ENCODE results near the gene PTPN3. TPM values are rescaled to one million over a fixed set of nuclear protein-coding genes. Genes with fewer than 3 reads are reported as not detected.

Gene PTPN3
- total and polyA plus RNA-seq, 2 donors (not counting 1 experiment from before 2014, with no cell fraction given), result not detected

GRCh38 chr9:109403766-109404320, 94.3 kb downstream of the PTPN3 start:
- no peak overlapping the region for H2AFZ ChIP-seq (ENCODE audit: insufficient read depth, low read depth, low read length, poor library complexity, severe bottlenecking)
- WGBS (ENCODE audit: insufficient coverage), result 88% methylated on average over 4 of the region's 5 CpGs
- H3K79me2 ChIP-seq (ENCODE audit: control insufficient read depth, insufficient read depth, low read length), result no peaks in the 10 kb centered on the region
- DNase-seq (no peak), ATAC-seq (ENCODE audit: low read depth) (no peak)
- Mint-ChIP-seq H3K27ac (no peak overlapping the region), H3K4me1 (peaks cover 25% of the 10 kb centered on the region), H3K4me3 (no peak overlapping the region), H3K9me3 (ENCODE audit: insufficient read depth) (no peaks in the 10 kb centered on the region), H3K27me3 (peaks cover 5% of the 10 kb centered on the region)
- intact Hi-C loops (cut with micrococcal nuclease), result loop anchor here (5.0 kb wide), 2 partner anchors 63 to 92 kb away; no protein-coding TSS in a partner anchor
- H3K4me1 ChIP-seq (ENCODE audit: control insufficient read depth in 2 of 2, insufficient read depth in 2 of 2, low read length in 2 of 2), result peaks cover 0 to 20% of the 10 kb centered on the region in 2 donors
- no peak overlapping the region for H3K9ac ChIP-seq (ENCODE audit: low read length)
- H3K27ac ChIP-seq (ENCODE audit: low read length in 2 of 2), result no peak overlapping the region
- H3K4me3 ChIP-seq (ENCODE audit: control extremely low read depth in 1 of 5, extremely low read depth in 1 of 5, insufficient read depth in 1 of 5, low read depth in 2 of 5, low read length in 4 of 5), result no peak overlapping the region
- H3K27me3 ChIP-seq (replicated peaks in 1 of 4; ENCODE audit: control extremely low read depth in 1 of 4, control insufficient read depth in 3 of 4, insufficient read depth in 4 of 4, low read length in 3 of 4), result peaks cover 0 to 8% (median 0%) of the 10 kb centered on the region in 4 experiments
- CTCF ChIA-PET, result no interaction called here
- no peaks in the 10 kb centered on the region for H3K36me3 ChIP-seq (replicated peaks in 1 of 2; ENCODE audit: control extremely low read depth in 1 of 2, control insufficient read depth in 1 of 2, extremely low read depth in 1 of 2, insufficient read depth in 2 of 2, low read length in 1 of 2)
- POLR2A ChIA-PET, result no interaction called here
- no peaks in the 10 kb centered on the region for H4K20me1 ChIP-seq (ENCODE audit: control insufficient read depth, insufficient read depth, low read length, poor library complexity, severe bottlenecking)
- no peaks in the 10 kb centered on the region for H3K9me3 ChIP-seq (ENCODE audit: control extremely low read depth in 1 of 3, control insufficient read depth in 2 of 3, insufficient read depth in 1 of 3, low read length in 2 of 3)
- no peak overlapping the region for H3K4me2 ChIP-seq (replicated peaks; ENCODE audit: low read depth, low read length, poor library complexity, severe bottlenecking)
- no peak for TF ChIP-seq CTCF (IDR thresholded peaks at IDR 0.05)
- TF ChIP-seq EZH2 (IDR thresholded peaks at IDR 0.05; ENCODE audit: borderline replicate concordance, insufficient read depth, low read depth, low read length, poor library complexity, severe bottlenecking), result no peak

DNA sequence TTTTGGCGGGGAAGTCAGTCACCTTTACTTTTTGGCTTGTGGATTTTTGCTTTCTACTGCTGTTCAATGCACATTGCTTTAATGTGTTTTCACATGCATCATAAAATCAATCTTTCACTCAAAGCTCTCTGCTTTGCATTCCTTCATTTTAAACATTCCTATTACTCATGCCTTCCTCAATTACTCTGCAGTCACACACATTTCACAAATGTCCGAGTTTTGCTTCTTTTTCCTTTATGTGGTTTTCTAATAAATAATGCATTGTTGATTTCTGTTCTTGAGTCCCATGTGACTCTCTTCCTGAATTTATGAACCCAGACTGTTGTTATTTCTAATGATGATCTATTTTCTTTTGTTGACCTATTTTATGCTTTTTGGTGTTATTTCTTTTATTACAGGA, 95.0 kb downstream of the PTPN3 start:
- Histone ChIP-seq H4K20me1 (ENCODE audit: control insufficient read depth, insufficient read depth, low read length, poor library complexity, severe bottlenecking) (no peaks in the 10 kb centered on the region), H3K4me2 (replicated peaks; ENCODE audit: low read depth, low read length, poor library complexity, severe bottlenecking) (no peak overlapping the region), H3K9ac (ENCODE audit: low read length) (no peak overlapping the region), H3K79me2 (ENCODE audit: control insufficient read depth, insufficient read depth, low read length) (no peaks in the 10 kb centered on the region), H3K4me1 (ENCODE audit: control insufficient read depth in 2 of 2, insufficient read depth in 2 of 2, low read length in 2 of 2) (peaks cover 0 to 21% of the 10 kb centered on the region in 2 donors), H2AFZ (ENCODE audit: insufficient read depth, low read depth, low read length, poor library complexity, severe bottlenecking) (no peak overlapping the region), H3K27me3 (replicated peaks in 1 of 4; ENCODE audit: control extremely low read depth in 1 of 4, control insufficient read depth in 3 of 4, insufficient read depth in 4 of 4, low read length in 3 of 4) (peaks cover 0 to 8% (median 0%) of the 10 kb centered on the region in 4 experiments), H3K27ac (ENCODE audit: low read length in 2 of 2) (no peak overlapping the region), H3K4me3 (ENCODE audit: control extremely low read depth in 1 of 5, extremely low read depth in 1 of 5, insufficient read depth in 1 of 5, low read depth in 2 of 5, low read length in 4 of 5) (no peak overlapping the region), H3K9me3 (ENCODE audit: control extremely low read depth in 1 of 3, control insufficient read depth in 2 of 3, insufficient read depth in 1 of 3, low read length in 2 of 3) (no peaks in the 10 kb centered on the region), H3K36me3 (replicated peaks in 1 of 2; ENCODE audit: control extremely low read depth in 1 of 2, control insufficient read depth in 1 of 2, extremely low read depth in 1 of 2, insufficient read depth in 2 of 2, low read length in 1 of 2) (no peaks in the 10 kb centered on the region)
- peaks cover 32% of the 10 kb centered on the region for H3K4me1 Mint-ChIP-seq
- peaks cover 5% of the 10 kb centered on the region for H3K27me3 Mint-ChIP-seq
- TF ChIP-seq CTCF (IDR thresholded peaks at IDR 0.05) (no peak), EZH2 (IDR thresholded peaks at IDR 0.05; ENCODE audit: borderline replicate concordance, insufficient read depth, low read depth, low read length, poor library complexity, severe bottlenecking) (no peak)
- WGBS (ENCODE audit: insufficient coverage), result no CpG with 5 or more reads among the region's 2 CpGs
- H3K4me3 Mint-ChIP-seq, result no peak overlapping the region
- DNase-seq (no peak), ATAC-seq (ENCODE audit: low read depth) (no peak)
- POLR2A ChIA-PET, result no interaction called here
- CTCF ChIA-PET, result interaction anchor here (0.5 to 2.3 kb wide), 2 partner anchors 8 to 395 kb away, joined by 3 to 12 read pairs; no protein-coding TSS in a partner anchor
- intact Hi-C loops (cut with micrococcal nuclease), result loop anchor here (5.0 kb wide), 2 partner anchors 64 to 91 kb away; no protein-coding TSS in a partner anchor
- H3K27ac Mint-ChIP-seq, result no peak overlapping the region
- no peaks in the 10 kb centered on the region for H3K9me3 Mint-ChIP-seq (ENCODE audit: insufficient read depth)

All from B cell (primary cell).